Upper lobe of left lung (tissue), 6 donors: ENCODE measurements around the gene CCL20. TPM values are rescaled to one million over a fixed set of nuclear protein-coding genes. Genes with fewer than 3 reads are reported as not detected.

Source experiments
- ATAC-seq, 2 donors: fragments of 200-7000 bp; cut with Tn5 transposase; one replicate each; pipeline ENCODE4 v1.9.1; 2022; ENCODE audit warnings: mild to moderate bottlenecking in 2 of 2, moderate library complexity in 2 of 2; ENCODE audit not compliant: low FRiP score in 2 of 2
- DNase-seq, 2 donors: peaks; one replicate each; pipeline ENCODE4 v3.0.0-alpha.2; 2019 to 2020
- H3K27ac ChIP-seq, 4 donors: fragments of 200-600 bp; sonication (generic); one replicate each; pipeline ENCODE4 v1.5.1; 2016 to 2019
- H3K27me3 ChIP-seq, 4 donors: fragments of 200-600 bp; sonication (generic); one replicate each; pipeline ENCODE4 v1.5.1; 2017 to 2019
- H3K36me3 ChIP-seq, 4 donors: fragments of 200-600 bp; sonication (generic); one replicate each; pipeline ENCODE4 v1.5.1; 2016 to 2019
- H3K4me1 ChIP-seq, 4 donors: fragments of 200-600 bp; sonication (generic); one replicate each; pipeline ENCODE4 v1.5.1; 2018 to 2019
- H3K4me3 ChIP-seq, 4 donors: fragments of 200-600 bp; sonication (generic); one replicate each; pipeline ENCODE4 v1.5.1; 2017 to 2019; ENCODE audit warnings: mild to moderate bottlenecking in 2 of 4, moderate library complexity in 1 of 4
- H3K9me3 ChIP-seq, 4 donors: fragments of 200-600 bp; sonication (generic); one replicate each; pipeline ENCODE4 v1.5.1; 2018 to 2019
- CTCF ChIP-seq, 6 experiments: fragments of 450-650 bp in 4 of 6; fragments of 200-600 bp in 2 of 6; sonication (generic) in 2 of 6; IDR thresholded peaks; one replicate each; pipeline ENCODE4 v1.5.1; 2016 to 2019; ENCODE audit warnings: antibody characterized with exemption in 6 of 6
- EP300 ChIP-seq, 4 donors: sonication (generic); formaldehyde crosslinking; IDR thresholded peaks; one replicate each; pipeline ENCODE4 v1.5.1; 2017; ENCODE audit warnings: antibody characterized with exemption in 4 of 4, control low read depth in 2 of 4
- POLR2A ChIP-seq, 4 donors: fragments of 450-650 bp; IDR thresholded peaks; one replicate each; pipeline ENCODE4 v1.5.1; 2016 to 2017; ENCODE audit warnings: antibody characterized with exemption in 4 of 4, mild to moderate bottlenecking in 2 of 4
- POLR2AphosphoS5 ChIP-seq, 2 donors: sonication (generic); formaldehyde crosslinking; IDR thresholded peaks; one replicate each; pipeline ENCODE4 v1.5.1; 2017; ENCODE audit warnings: antibody characterized with exemption in 2 of 2
- WGBS, 2 donors: methylation state at CpG; one replicate each; pipeline ENCODE4 v1.1.5; 2017 to 2018; 5-methylcytosine and 5-hydroxymethylcytosine counted together
- total RNA-seq, 6 donors: library from RNA; depleted of rRNA in 4 of 6; stranded (reverse); fragments of >200 nt in 4 of 6; gene quantifications; one replicate each; pipeline versions ENCODE4 v1.1.0 to v1.2.1, GENCODE V29; 2016 to 2021
- donor health status: DM: no; HTN: no; CAD: no; lungs with moderate emphysema.
- donor health status: DM: no; HTN: yes; CAD: no; lungs with severe emphysema.

CCL20 gene
- total RNA-seq, 6 donors from 2014 or later = 0.66 to 8.6 (median 3.8) TPM; not detected in 1

GRCh38 chr2:227782804-227783203 is 30.8 kb upstream of the CCL20 start:
- peaks cover 0 to 3% (median 0%) of the 10 kb centered on the region in 4 donors for H3K4me1 ChIP-seq
- 74 to 80% methylated on average over 5 of the region's 5 CpGs for WGBS, 2 donors
- no peak for TF ChIP-seq POLR2A (IDR thresholded peaks at IDR 0.05)
- no peak for TF ChIP-seq POLR2AphosphoS5 (IDR thresholded peaks at IDR 0.05)
- peak overlapping the region in 1 of 4 donors; percentile 52 for H3K27ac ChIP-seq
- H3K36me3 ChIP-seq = no peaks in the 10 kb centered on the region
- no peak overlapping the region for H3K4me3 ChIP-seq
- no peaks in the 10 kb centered on the region for H3K27me3 ChIP-seq
- no peaks in the 10 kb centered on the region for H3K9me3 ChIP-seq
- no peak for ATAC-seq
- no peak for DNase-seq

GRCh38 chr2:227783404-227784138 is 30.1 kb upstream of the CCL20 start:
- Histone ChIP-seq H3K9me3 (no peaks in the 10 kb centered on the region), H3K27me3 (no peaks in the 10 kb centered on the region), H3K36me3 (no peaks in the 10 kb centered on the region), H3K4me1 (peaks cover 0 to 3% (median 0%) of the 10 kb centered on the region in 4 donors), H3K27ac (peak overlapping the region in 2 of 4 donors; percentile 18 to 52), H3K4me3 (peak overlapping the region in 2 of 4 donors; percentile 22 to 30)
- no peak for DNase-seq
- 75 to 82% methylated on average over 12 of the region's 12 CpGs for WGBS, 2 donors
- ATAC-seq = peak in 1 of 2 donors; percentile 59
- TF ChIP-seq CTCF (IDR thresholded peaks at IDR 0.05) (no peak), POLR2A (IDR thresholded peaks at IDR 0.05) (peak in 1 of 4 donors; percentile 29), POLR2AphosphoS5 (IDR thresholded peaks at IDR 0.05) (peak in 1 of 2 donors; percentile 9), EP300 (IDR thresholded peaks at IDR 0.05) (no peak)

GRCh38 chr2:227785293-227785692 is 28.3 kb upstream of the CCL20 start:
- Histone ChIP-seq H3K4me3 (no peak overlapping the region), H3K27me3 (no peaks in the 10 kb centered on the region), H3K36me3 (no peaks in the 10 kb centered on the region), H3K27ac (no peak overlapping the region), H3K4me1 (peaks cover 0 to 3% (median 0%) of the 10 kb centered on the region in 4 donors), H3K9me3 (no peaks in the 10 kb centered on the region)
- DNase-seq (no peak), ATAC-seq (no peak)
- 46 to 57% methylated on average over 1 of the region's 1 CpG for WGBS, 2 donors
- no peak for TF ChIP-seq CTCF (IDR thresholded peaks at IDR 0.05)
- no peak for TF ChIP-seq EP300 (IDR thresholded peaks at IDR 0.05)
- no peak for TF ChIP-seq POLR2A (IDR thresholded peaks at IDR 0.05)
- no peak for TF ChIP-seq POLR2AphosphoS5 (IDR thresholded peaks at IDR 0.05)

- TF ChIP-seq POLR2AphosphoS5 (IDR thresholded peaks at IDR 0.05) (no peak), CTCF (IDR thresholded peaks at IDR 0.05) (no peak), EP300 (IDR thresholded peaks at IDR 0.05) (no peak), POLR2A (IDR thresholded peaks at IDR 0.05) (no peak)
- ATAC-seq = no peak
- 64 to 72% methylated on average over 4 of the region's 4 CpGs for WGBS, 2 donors
- H3K9me3 ChIP-seq = no peaks in the 10 kb centered on the region
- peaks cover 0 to 3% (median 0%) of the 10 kb centered on the region in 4 donors for H3K4me1 ChIP-seq
- no peak for DNase-seq
- H3K27ac ChIP-seq = no peak overlapping the region
- H3K4me3 ChIP-seq = no peak overlapping the region
- H3K27me3 ChIP-seq = no peaks in the 10 kb centered on the region
- no peaks in the 10 kb centered on the region for H3K36me3 ChIP-seq
Measured at GRCh38 chr2:227788561-227789018, 25.1 kb upstream of the CCL20 start.

GRCh38 chr2:227789803-227790202 is 23.8 kb upstream of the CCL20 start:
- H3K9me3 ChIP-seq = no peaks in the 10 kb centered on the region
- H3K27me3 ChIP-seq = no peaks in the 10 kb centered on the region
- DNase-seq = no peak
- WGBS, 2 donors = 78% methylated on average over 4 of the region's 4 CpGs
- no peaks in the 10 kb centered on the region for H3K4me1 ChIP-seq
- no peaks in the 10 kb centered on the region for H3K36me3 ChIP-seq
- TF ChIP-seq CTCF (IDR thresholded peaks at IDR 0.05) (no peak), POLR2AphosphoS5 (IDR thresholded peaks at IDR 0.05) (no peak), POLR2A (IDR thresholded peaks at IDR 0.05) (no peak), EP300 (IDR thresholded peaks at IDR 0.05) (no peak)
- H3K27ac ChIP-seq = no peak overlapping the region
- no peak overlapping the region for H3K4me3 ChIP-seq
- no peak for ATAC-seq
